H1 (cell line): Measurements from ENCODE around the gene NR4A1. TPM values are rescaled to one million over a fixed set of nuclear protein-coding genes. Genes with fewer than 3 reads are reported as not detected.

ENCODE experiments used
- CTCF ChIA-PET: fragments of 300-600 bp; sonication (Branson Sonifier 250); formaldehyde crosslinking; loops from one replicate; lab custom pipeline; 2021; ENCODE audit not compliant: partially characterized antibody; lab: Charles Lee
- POLR2A ChIA-PET: fragments of 300-600 bp; sonication (Branson Sonifier 250); formaldehyde crosslinking; loops from one replicate; lab custom pipeline; 2021; ENCODE audit warnings: inconsistent platforms; ENCODE audit not compliant: partially characterized antibody; lab: Charles Lee
- DNase-seq, 2 experiments: peaks; one replicate each; pipeline versions ENCODE4 v3.0.0 to v3.0.0-alpha.2; 2010 to 2022; ENCODE audit warnings: low spot score in 2 of 2, low read depth in 1 of 2, mixed read lengths in 1 of 2
- FAIRE-seq: peaks from 2 replicates; lab custom pipeline; 2011; peaks lifted over from hg19 to GRCh38; lab: Jason Lieb, UNC
- H2AFZ ChIP-seq: 2 replicates; pipeline ENCODE4 v1.8.1; 2012; ENCODE audit warnings: low read length, inconsistent platforms
- H2AK5ac ChIP-seq: 2 replicates; pipeline ENCODE4 v1.6.1; 2013; ENCODE audit warnings: low read depth, low read length
- H2BK120ac ChIP-seq: replicated peaks from 2 replicates; pipeline ENCODE3; 2013; ENCODE audit warnings: low read depth, low read length, inconsistent platforms
- H2BK12ac ChIP-seq: 2 replicates; pipeline ENCODE4 v1.6.1; 2013; ENCODE audit warnings: low read depth, low read length
- H2BK15ac ChIP-seq: 2 replicates; pipeline ENCODE4 v1.6.1; 2013; ENCODE audit warnings: low read length
- H2BK20ac ChIP-seq: 2 replicates; pipeline ENCODE4 v1.6.1; 2013; ENCODE audit warnings: low read length
- H2BK5ac ChIP-seq: 2 replicates; pipeline ENCODE4 v1.6.1; 2013; ENCODE audit warnings: low read depth, low read length
- H3K14ac ChIP-seq: 2 replicates; pipeline ENCODE4 v1.6.1; 2013; ENCODE audit warnings: inconsistent platforms; ENCODE audit not compliant: insufficient read length
- H3K18ac ChIP-seq: 2 replicates; pipeline ENCODE4 v1.6.1; 2013; ENCODE audit warnings: low read length; ENCODE audit errors: extremely low read depth
- H3K23ac ChIP-seq: 2 replicates; pipeline ENCODE4 v1.6.1; 2013; ENCODE audit warnings: inconsistent platforms; ENCODE audit not compliant: insufficient read length
- H3K23me2 ChIP-seq: 2 replicates; pipeline ENCODE4 v1.6.1; 2013; ENCODE audit warnings: low read depth, low read length
- H3K27ac ChIP-seq: 2 replicates; pipeline ENCODE4 v1.6.1; 2011; ENCODE audit warnings: low read depth, low read length, inconsistent platforms
- H3K27me3 ChIP-seq, 4 experiments: replicated peaks in 1 of 4; 1 replicate in 1 of 4; 2 replicates in 3 of 4; pipeline versions ENCODE4 v1.6.1 to v1.8.1; 2011 to 2013; ENCODE audit warnings: low read length in 3 of 4, mild to moderate bottlenecking in 3 of 4, inconsistent platforms in 2 of 4, mixed read lengths in 2 of 4, moderate library complexity in 1 of 4; ENCODE audit not compliant: control insufficient read depth in 3 of 4, insufficient read depth in 3 of 4; ENCODE audit errors: extremely low read depth in 1 of 4
- H3K36me3 ChIP-seq, 4 experiments: 2 replicates each; pipeline versions ENCODE4 v1.6.1 to v1.8.1; 2011 to 2013; ENCODE audit warnings: mild to moderate bottlenecking in 4 of 4, low read length in 3 of 4, moderate library complexity in 2 of 4, control low read depth in 1 of 4, inconsistent platforms in 1 of 4; ENCODE audit not compliant: insufficient read depth in 4 of 4, control insufficient read depth in 2 of 4
- H3K4ac ChIP-seq: replicated peaks from 2 replicates; pipeline ENCODE3; 2013; ENCODE audit warnings: low read length, low read depth, mixed read lengths, inconsistent platforms; ENCODE audit not compliant: insufficient read length
- H3K4me1 ChIP-seq, 4 experiments: replicated peaks in 1 of 4; 1 replicate in 1 of 4; 2 replicates in 3 of 4; pipeline versions ENCODE4 v1.6.1 to v1.8.1; 2011 to 2013; ENCODE audit warnings: low read length in 3 of 4, inconsistent platforms in 2 of 4, mixed read lengths in 1 of 4; ENCODE audit not compliant: insufficient read depth in 4 of 4, control insufficient read depth in 3 of 4
- H3K4me2 ChIP-seq, 2 experiments: 2 replicates each; pipeline versions ENCODE4 v1.6.1 to v1.8.1; 2011 to 2013; ENCODE audit warnings: low read depth in 2 of 2, low read length in 2 of 2, control low read depth in 1 of 2, inconsistent platforms in 1 of 2, mild to moderate bottlenecking in 1 of 2; ENCODE audit not compliant: insufficient read depth in 1 of 2
- H3K4me3 ChIP-seq, 4 experiments: fragments of 200-600, 300-600 bp in 1 of 4; sonication (generic), shearing (Covaris generic), sonication (Bioruptor Twin) in 1 of 4; 2 replicates each; pipeline versions ENCODE4 v1.5.1 to v1.8.1; 2011 to 2016; ENCODE audit warnings: low read length in 4 of 4, low read depth in 3 of 4, control low read depth in 2 of 4, inconsistent platforms in 2 of 4, mild to moderate bottlenecking in 2 of 4, mixed read lengths in 1 of 4, moderate library complexity in 1 of 4; ENCODE audit not compliant: insufficient read depth in 2 of 4; ENCODE audit errors: extremely low read depth in 1 of 4
- H3K56ac ChIP-seq: replicated peaks from 2 replicates; pipeline ENCODE3; 2013; ENCODE audit warnings: low read depth, mild to moderate bottlenecking, mixed read lengths, low read length, inconsistent platforms; ENCODE audit not compliant: insufficient read length
- H3K79me1 ChIP-seq: 2 replicates; pipeline ENCODE4 v1.6.1; 2013; ENCODE audit warnings: low read depth, low read length, control low read depth
- H3K79me2 ChIP-seq, 2 experiments: 2 replicates each; pipeline versions ENCODE4 v1.6.1 to v1.8.1; 2012 to 2013; ENCODE audit warnings: low read length in 2 of 2, mild to moderate bottlenecking in 2 of 2, inconsistent platforms in 1 of 2; ENCODE audit not compliant: insufficient read depth in 2 of 2, control insufficient read depth in 1 of 2
- H3K9ac ChIP-seq, 4 experiments: replicated peaks in 1 of 4; 1 replicate in 1 of 4; 2 replicates in 3 of 4; pipeline versions ENCODE4 v1.6.1 to v1.8.1; 2011 to 2013; ENCODE audit warnings: low read depth in 3 of 4, low read length in 3 of 4, control low read depth in 2 of 4, mild to moderate bottlenecking in 2 of 4, moderate library complexity in 2 of 4, inconsistent platforms in 1 of 4; ENCODE audit errors: extremely low read depth in 1 of 4
- H3K9me3 ChIP-seq, 2 experiments: 2 replicates each; pipeline versions ENCODE4 v1.6.1 to v1.8.1; 2012 to 2013; ENCODE audit warnings: mild to moderate bottlenecking in 2 of 2, moderate library complexity in 2 of 2, control low read depth in 1 of 2, inconsistent platforms in 1 of 2, low read depth in 1 of 2, low read length in 1 of 2, mixed read lengths in 1 of 2; ENCODE audit not compliant: insufficient read depth in 2 of 2
- H4K20me1 ChIP-seq, 2 experiments: replicated peaks in 1 of 2; 2 replicates each; pipeline versions ENCODE3 to v1.8.1; 2011 to 2013; ENCODE audit warnings: inconsistent platforms in 2 of 2, low read length in 2 of 2, mild to moderate bottlenecking in 1 of 2; ENCODE audit not compliant: insufficient read depth in 2 of 2, control insufficient read depth in 1 of 2
- H4K5ac ChIP-seq: 2 replicates; pipeline ENCODE4 v1.6.1; 2013; ENCODE audit warnings: low read length, low read depth, mixed read lengths, inconsistent platforms; ENCODE audit not compliant: insufficient read length
- H4K8ac ChIP-seq: 2 replicates; pipeline ENCODE4 v1.8.0; 2013; ENCODE audit warnings: mild to moderate bottlenecking, moderate library complexity, low read length, inconsistent platforms; ENCODE audit not compliant: insufficient read depth; ENCODE audit errors: extremely low read depth
- H4K91ac ChIP-seq: replicated peaks from 2 replicates; pipeline ENCODE3; 2013; ENCODE audit warnings: low read length, mixed read lengths, inconsistent platforms; ENCODE audit not compliant: insufficient read length
- CHD2 ChIP-seq: IDR thresholded peaks from 2 replicates; pipeline ENCODE4 v1.6.1; 2012; ENCODE audit warnings: low read length, improper control_type of control experiment
- CTCF ChIP-seq, 3 experiments: IDR thresholded peaks; 1 replicate in 2 of 3; 2 replicates in 1 of 3; pipeline versions ENCODE4 v1.5.1 to v1.6.1; 2011; ENCODE audit warnings: low read length in 3 of 3, mild to moderate bottlenecking in 3 of 3, inconsistent platforms in 2 of 3, low read depth in 1 of 3, moderate library complexity in 1 of 3; ENCODE audit not compliant: insufficient read depth in 1 of 3; ENCODE audit errors: control extremely low read depth in 1 of 3
- POU5F1 ChIP-seq: IDR thresholded peaks from 2 replicates; pipeline ENCODE4 v1.6.1; 2011; ENCODE audit warnings: low read depth, mild to moderate bottlenecking, low read length, moderate library complexity
- SRF ChIP-seq: IDR thresholded peaks from 2 replicates; pipeline ENCODE4 v1.6.1; 2011; ENCODE audit warnings: mild to moderate bottlenecking, low read depth, low read length, moderate library complexity
- WGBS, 2 experiments: shearing (Covaris generic) in 1 of 2; methylation state at CpG; one replicate each; pipeline versions ENCODE4 v1.1.6 to v1.1.7; 2013 to 2015; ENCODE audit warnings: low lambda C conversion rate in 2 of 2, mixed read lengths in 2 of 2, inconsistent platforms in 1 of 2, low coverage in 1 of 2, missing lambda C conversion rate in 1 of 2; ENCODE audit not compliant: insufficient replicate concordance in 2 of 2, insufficient coverage in 1 of 2, insufficient read length in 1 of 2; ENCODE audit errors: extremely low coverage in 1 of 2, missing lambda C conversion rate in 1 of 2; 5-methylcytosine and 5-hydroxymethylcytosine counted together
- polyA plus RNA-seq, 7 experiments: library from polyadenylated mRNA; depleted of rRNA in 3 of 7; stranded (reverse) in 5 of 7; unstranded in 2 of 7; fragments of >200 nt in 5 of 7; fragments of 200-250 nt in 2 of 7; gene quantifications; 1 replicate in 5 of 7; 2 replicates in 1 of 7; 4 replicates in 1 of 7; pipeline versions ENCODE4 v1.2.1 to v1.2.3, GENCODE V29; 2011 to 2013; ENCODE audit warnings: missing spikeins in 2 of 7, mixed read lengths in 2 of 7
- total RNA-seq: library from RNA; stranded (reverse); fragmentation: NEBNext Ultra II Directional; extraction: Animal tissue kit (Norgen Biotek cat#: 25700); gene quantifications from 2 replicates; pipeline ENCODE4 v1.2.1, GENCODE V29; 2021

Gene NR4A1
- total and polyA plus RNA-seq, 2 of the 8 experiments (the other 6 are each of a cell fraction or from before 2014, with no cell fraction given) = 18.7 to 23.3 TPM

- H3K27me3 ChIP-seq = peaks cover 2 to 27% (median 17%) of the 10 kb centered on the region in 4 experiments
- CTCF ChIA-PET = interaction anchor here (0.6 to 22.7 kb wide), 26 partner anchors 9 to 268 kb away, joined by 3 to 1249 read pairs (median 6); partner anchors contain the start of genes ATG101, NR4A1, SMIM41 and TAMALIN
- TF ChIP-seq CTCF (IDR thresholded peaks at IDR 0.05; ENCODE audit: control extremely low read depth in 1 of 3, insufficient read depth in 1 of 3, low read depth in 1 of 3, low read length in 3 of 3) (peak in 1 of 3 experiments; percentile 1; a peak in 1 of 4 replicates), SRF (no peak), POU5F1 (no peak), CHD2 (no peak)
- TF ChIP-seq, all 59 proteins: peak for 1
- H3K4ac ChIP-seq = no peak overlapping the region
- H3K56ac ChIP-seq = no peak overlapping the region
- H4K20me1 ChIP-seq = no peaks in the 10 kb centered on the region
- no peaks in the 10 kb centered on the region for H3K79me1 ChIP-seq
- H3K27ac ChIP-seq = no peak overlapping the region
- H3K14ac ChIP-seq = no peak overlapping the region
- H3K23ac ChIP-seq = no peak overlapping the region
- H3K18ac ChIP-seq = no peak overlapping the region; the same call in 1 of the 2 replicates
- H4K8ac ChIP-seq = no peak overlapping the region
- no peak overlapping the region for H2BK15ac ChIP-seq
- DNase-seq = no peak
- H2BK120ac ChIP-seq = no peak overlapping the region
- H3K36me3 ChIP-seq = no peaks in the 10 kb centered on the region
- H4K91ac ChIP-seq = no peak overlapping the region
- H2AFZ ChIP-seq = 0 out of 2 replicates have a peak overlapping the region, but pooled peaks have one; percentile 45
- H3K4me1 ChIP-seq = peaks cover 0 to 26% (median 7%) of the 10 kb centered on the region in 4 experiments; a peak in 5 of 7 replicates
- H3K4me2 ChIP-seq = peak overlapping the region; percentile 82 to 95
- POLR2A ChIA-PET = interaction anchor here (1.0 to 13.1 kb wide), 9 partner anchors 10 to 984 kb away, joined by 3 to 82 read pairs (median 9); partner anchors contain the start of genes ATG101, EIF4B, SMIM41 and TAMALIN
- no peak overlapping the region for H2BK5ac ChIP-seq
- FAIRE-seq = no peak
- H4K5ac ChIP-seq = no peak overlapping the region
- peaks cover 7% of the 10 kb centered on the region for H3K23me2 ChIP-seq
- WGBS, 2 experiments = 3% methylated on average over 10 of the region's 14 CpGs; no CpG with 5 or more reads in 1 of the 2 experiments
- H3K4me3 ChIP-seq = peak overlapping the region; percentile 23 to 71 (median 48)
- H2AK5ac ChIP-seq = no peak overlapping the region
- no peaks in the 10 kb centered on the region for H3K9me3 ChIP-seq
- H3K9ac ChIP-seq = no peak overlapping the region
- no peaks in the 10 kb centered on the region for H3K79me2 ChIP-seq
- H2BK20ac ChIP-seq = no peak overlapping the region
- no peak overlapping the region for H2BK12ac ChIP-seq
These were observed 28.4 kb upstream of the NR4A1 start for GRCh38 chr12:52022841-52023181.
